Keratinocyte (primary cell): ENCODE measurements around the gene VWA7. TPM values are rescaled to one million over a fixed set of nuclear protein-coding genes. Genes with fewer than 3 reads are reported as not detected.

Experiments
- DNase-seq: peaks from one replicate; pipeline ENCODE4 v3.0.0-alpha.2; 2011; ENCODE audit warnings: low read depth, missing footprints, low spot score
- FAIRE-seq: peaks from 2 replicates; lab custom pipeline; 2011; peaks lifted over from hg19 to GRCh38; lab: Jason Lieb, UNC
- H2AFZ ChIP-seq: 2 replicates; pipeline ENCODE4 v1.6.0; 2012; ENCODE audit warnings: low read length, control low read depth, inconsistent platforms; ENCODE audit not compliant: control insufficient read depth
- H3K27ac ChIP-seq: 2 replicates; pipeline ENCODE4 v1.5.1; 2011; ENCODE audit warnings: low read length; ENCODE audit not compliant: control insufficient read depth, insufficient read depth
- H3K27me3 ChIP-seq: 3 replicates; pipeline ENCODE4 v1.6.0; 2011; ENCODE audit warnings: low read length; ENCODE audit not compliant: control insufficient read depth, insufficient read depth; ENCODE audit errors: extremely low read depth
- H3K36me3 ChIP-seq, 2 experiments: 2 replicates in 1 of 2; 3 replicates in 1 of 2; pipeline ENCODE4 v1.5.1; 2011; ENCODE audit warnings: low read length in 2 of 2, mild to moderate bottlenecking in 1 of 2; ENCODE audit not compliant: control insufficient read depth in 2 of 2, insufficient read depth in 2 of 2; ENCODE audit errors: extremely low read depth in 1 of 2
- H3K4me1 ChIP-seq: 3 replicates; pipeline ENCODE4 v1.5.1; 2011; ENCODE audit warnings: low read length; ENCODE audit not compliant: control insufficient read depth, insufficient read depth; ENCODE audit errors: extremely low read depth
- H3K4me2 ChIP-seq: 3 replicates; pipeline ENCODE4 v1.6.0; 2011; ENCODE audit warnings: low read depth, low read length; ENCODE audit not compliant: control insufficient read depth, insufficient read depth; ENCODE audit errors: extremely low read depth
- H3K4me3 ChIP-seq, 3 experiments: fragments of 200-600 bp in 1 of 3; sonication (generic) in 1 of 3; 2 replicates in 2 of 3; 3 replicates in 1 of 3; pipeline ENCODE4 v1.5.1; 2011 to 2016; ENCODE audit warnings: low read length in 3 of 3, mild to moderate bottlenecking in 3 of 3, control low read depth in 2 of 3, inconsistent platforms in 1 of 3, low read depth in 1 of 3, mixed read lengths in 1 of 3, mixed run types in 1 of 3, moderate library complexity in 1 of 3; ENCODE audit not compliant: control insufficient read depth in 2 of 3, insufficient read depth in 2 of 3; ENCODE audit errors: extremely low read depth in 1 of 3
- H3K79me2 ChIP-seq: 2 replicates; pipeline ENCODE4 v1.6.0; 2012; ENCODE audit warnings: low read length; ENCODE audit not compliant: control insufficient read depth, insufficient read depth
- H3K9ac ChIP-seq: 3 replicates; pipeline ENCODE4 v1.6.0; 2011; ENCODE audit warnings: low read length; ENCODE audit not compliant: control insufficient read depth, insufficient read depth; ENCODE audit errors: extremely low read depth
- H3K9me1 ChIP-seq: 3 replicates; pipeline ENCODE4 v1.6.0; 2011; ENCODE audit warnings: low read length; ENCODE audit not compliant: control insufficient read depth, insufficient read depth; ENCODE audit errors: extremely low read depth
- H3K9me3 ChIP-seq: 2 replicates; pipeline ENCODE4 v1.5.1; 2012; ENCODE audit warnings: low read depth, low read length; ENCODE audit not compliant: control insufficient read depth
- H4K20me1 ChIP-seq: 3 replicates; pipeline ENCODE4 v1.6.0; 2011; ENCODE audit warnings: low read length; ENCODE audit not compliant: control insufficient read depth, insufficient read depth; ENCODE audit errors: extremely low read depth
- CTCF ChIP-seq, 3 experiments: IDR thresholded peaks in 1 of 3; conservative IDR thresholded peaks in 1 of 3; optimal IDR thresholded peaks in 1 of 3; 2 replicates in 2 of 3; 3 replicates in 1 of 3; pipeline versions ENCODE3 to v1.5.1; 2011; ENCODE audit warnings: low read length in 3 of 3, mild to moderate bottlenecking in 3 of 3, moderate library complexity in 2 of 3, control low read depth in 1 of 3, inconsistent platforms in 1 of 3; ENCODE audit not compliant: insufficient read depth in 2 of 3; ENCODE audit errors: extremely low read depth in 1 of 3
- EZH2 ChIP-seq: IDR thresholded peaks from one replicate; pipeline ENCODE4 v1.6.1; 2012; ENCODE audit warnings: inconsistent platforms, mild to moderate bottlenecking, low read length, moderate library complexity
- dilution Hi-C: fragments of 300-500 bp; cut with MboI; formaldehyde crosslinking; loops from one replicate; pipeline ENCODE4 v1.7.0; 2020; ENCODE audit warnings: low sequenced_read_pairs; ENCODE audit not compliant: extremely low pct_ligation_motif_present
- polyA minus RNA-seq, 3 experiments: library from RNA; depleted of rRNA, polyadenylated mRNA; stranded (reverse); fragments of >200 nt; gene quantifications; 1 replicate in 1 of 3; 2 replicates in 1 of 3; 3 replicates in 1 of 3; pipeline ENCODE4 v1.2.3, GENCODE V29; 2011
- polyA plus RNA-seq, 5 experiments: library from polyadenylated mRNA; depleted of rRNA in 3 of 5; stranded (reverse) in 3 of 5; stranded (forward) in 1 of 5; unstranded in 1 of 5; fragments of >200 nt; gene quantifications; 1 replicate in 1 of 5; 2 replicates in 3 of 5; 3 replicates in 1 of 5; pipeline versions ENCODE4 v1.2.1 to v1.2.3, GENCODE V29; 2011 to 2012; ENCODE audit warnings: missing spikeins in 2 of 5, low read depth in 1 of 5, low replicate concordance in 1 of 5

Gene VWA7
- polyA plus RNA-seq (0.32 to 0.47 TPM (median 0.33 TPM) in 3 replicates), polyA minus RNA-seq (0.16 to 2.3 TPM (median 1.3 TPM) in 3 replicates)
- polyA plus RNA-seq (2011; ENCODE audit: low read depth): 0.12 TPM
- 0.28 and 0.31 TPM in 2 replicates for polyA plus RNA-seq (2011; cell fraction: cytosol; rRNA removed)
- 1.6 and 1.8 TPM in 2 replicates for polyA plus RNA-seq (2011; cell fraction: nucleus; rRNA removed)
- polyA plus RNA-seq (2012; ENCODE audit: low replicate concordance): 0.68 and 0.72 TPM in 2 replicates
- 0.96 TPM for polyA minus RNA-seq (2011; cell fraction: cytosol; rRNA and poly(A)+ RNA removed)
- 0.93 and 0.95 TPM in 2 replicates for polyA minus RNA-seq (2011; cell fraction: nucleus; rRNA and poly(A)+ RNA removed)

GRCh38 chr6:31776989-31777666 is at the start of gene VWA7:
VWA7 (minus strand) TSS chr6:31777328; CDS start chr6:31776779, 549 bp downstream.
- DNase-seq: peak; percentile 55
- no peak for FAIRE-seq
- H3K27me3 ChIP-seq: no peaks in the 10 kb centered on the region
- H3K27ac ChIP-seq: peak within 1 kb of the TSS; percentile 46
- H2AFZ ChIP-seq: no peak within 1 kb of the TSS
- dilution Hi-C loops: no loop called here
- no peaks in the 10 kb centered on the region for H3K9me3 ChIP-seq
- peak within 1 kb of the TSS; percentile 22 for H3K9ac ChIP-seq
- peaks cover 22% of the 10 kb centered on the region for H3K4me1 ChIP-seq
- peak within 1 kb of the TSS; percentile 54 for H3K4me2 ChIP-seq
- H3K9me1 ChIP-seq: no peaks in the 10 kb centered on the region
- no peak for TF ChIP-seq EZH2
- TF ChIP-seq CTCF (optimal IDR thresholded peaks at IDR 0.05 in 1 of 3, IDR thresholded peaks at IDR 0.05 in 1 of 3, conservative IDR thresholded peaks at IDR 0.05 in 1 of 3; ENCODE audit: extremely low read depth in 1 of 3, insufficient read depth in 2 of 3, low read length in 3 of 3): peak in 1 of 3 experiments; percentile 6
- peaks cover 17 to 29% of the 10 kb centered on the region in 2 experiments for H3K36me3 ChIP-seq
- H3K4me3 ChIP-seq: peak within 1 kb of the TSS in 1 of 3 experiments; percentile 25
- H4K20me1 ChIP-seq: no peaks in the 10 kb centered on the region
- no peaks in the 10 kb centered on the region for H3K79me2 ChIP-seq

- peaks cover 26% of the 10 kb centered on the region for H3K79me2 ChIP-seq
- H2AFZ ChIP-seq: peak overlapping the region; percentile 76
- dilution Hi-C loops: no loop called here
- H3K9ac ChIP-seq: peak overlapping the region; percentile 86
- H3K4me3 ChIP-seq: peak overlapping the region; percentile 38 to 66 (median 66)
- H3K9me1 ChIP-seq: no peaks in the 10 kb centered on the region
- no peak for DNase-seq
- FAIRE-seq: no peak
- H3K4me1 ChIP-seq: peaks cover 46% of the 10 kb centered on the region
- peak overlapping the region; percentile 95 for H3K4me2 ChIP-seq
- H3K27me3 ChIP-seq: no peaks in the 10 kb centered on the region
- TF ChIP-seq CTCF (optimal IDR thresholded peaks at IDR 0.05 in 1 of 3, IDR thresholded peaks at IDR 0.05 in 1 of 3, conservative IDR thresholded peaks at IDR 0.05 in 1 of 3; ENCODE audit: extremely low read depth in 1 of 3, insufficient read depth in 2 of 3, low read length in 3 of 3): no peak
- no peak for TF ChIP-seq EZH2
- no peaks in the 10 kb centered on the region for H3K36me3 ChIP-seq
- H3K27ac ChIP-seq: peak overlapping the region; percentile 96
- peaks cover 4% of the 10 kb centered on the region for H4K20me1 ChIP-seq
- no peaks in the 10 kb centered on the region for H3K9me3 ChIP-seq
Measured at GRCh38 chr6:31826793-31827285, 49.7 kb upstream of the VWA7 start.
